ENCODE data around the gene HOXB1.

GRCh38 chr17:48564188-48565021 is 33.6 kb upstream of the HOXB1 start:
- TF ChIP-seq GATA2 (IDR thresholded peaks at IDR 0.05; ENCODE audit: low read depth, low read length): no peak
- TF ChIP-seq GATA3 (IDR thresholded peaks at IDR 0.05; ENCODE audit: low read depth, low read length): no peak
